GM23248 (cell line): Measurements from ENCODE around the gene CST9L.

Experiments
- EZH2 ChIP-seq: fragments of 200-600 bp; sonication (generic); IDR thresholded peaks from 2 replicates; pipeline ENCODE4 v1.6.1; 2018; ENCODE audit warnings: antibody characterized with exemption, mild to moderate bottlenecking; ENCODE audit not compliant: insufficient read depth, poor library complexity, severe bottlenecking
- EZH2phosphoT487 ChIP-seq: fragments of 200-600 bp; sonication (generic); IDR thresholded peaks from 2 replicates; pipeline ENCODE4 v1.6.1; 2018; ENCODE audit warnings: antibody characterized with exemption, moderate library complexity, mild to moderate bottlenecking, low read depth; ENCODE audit not compliant: insufficient read depth

DNA sequence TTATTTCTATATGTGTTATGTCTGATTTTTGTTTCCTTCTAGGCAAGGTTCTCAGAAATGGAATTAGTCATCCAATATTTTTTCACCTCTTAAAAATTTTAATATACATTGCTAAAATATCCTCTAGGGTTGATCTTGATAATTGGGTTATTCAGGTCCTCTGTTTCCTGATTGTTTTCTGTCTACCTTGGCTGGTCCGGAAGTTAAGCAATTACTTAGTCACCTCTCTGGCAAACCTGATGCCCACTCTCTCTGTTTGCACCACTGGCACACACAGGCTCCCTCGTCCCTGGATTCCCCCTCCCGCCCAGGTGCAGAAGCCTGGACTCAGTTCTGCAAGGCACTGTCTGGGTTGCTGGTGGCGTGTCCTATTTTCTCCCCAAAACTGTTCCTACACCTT lies 27.7 kb downstream of the CST9L start:
- TF ChIP-seq EZH2phosphoT487 (no peak), EZH2 (no peak)
